ENCODE measurements around the gene CGREF1.

DNA sequence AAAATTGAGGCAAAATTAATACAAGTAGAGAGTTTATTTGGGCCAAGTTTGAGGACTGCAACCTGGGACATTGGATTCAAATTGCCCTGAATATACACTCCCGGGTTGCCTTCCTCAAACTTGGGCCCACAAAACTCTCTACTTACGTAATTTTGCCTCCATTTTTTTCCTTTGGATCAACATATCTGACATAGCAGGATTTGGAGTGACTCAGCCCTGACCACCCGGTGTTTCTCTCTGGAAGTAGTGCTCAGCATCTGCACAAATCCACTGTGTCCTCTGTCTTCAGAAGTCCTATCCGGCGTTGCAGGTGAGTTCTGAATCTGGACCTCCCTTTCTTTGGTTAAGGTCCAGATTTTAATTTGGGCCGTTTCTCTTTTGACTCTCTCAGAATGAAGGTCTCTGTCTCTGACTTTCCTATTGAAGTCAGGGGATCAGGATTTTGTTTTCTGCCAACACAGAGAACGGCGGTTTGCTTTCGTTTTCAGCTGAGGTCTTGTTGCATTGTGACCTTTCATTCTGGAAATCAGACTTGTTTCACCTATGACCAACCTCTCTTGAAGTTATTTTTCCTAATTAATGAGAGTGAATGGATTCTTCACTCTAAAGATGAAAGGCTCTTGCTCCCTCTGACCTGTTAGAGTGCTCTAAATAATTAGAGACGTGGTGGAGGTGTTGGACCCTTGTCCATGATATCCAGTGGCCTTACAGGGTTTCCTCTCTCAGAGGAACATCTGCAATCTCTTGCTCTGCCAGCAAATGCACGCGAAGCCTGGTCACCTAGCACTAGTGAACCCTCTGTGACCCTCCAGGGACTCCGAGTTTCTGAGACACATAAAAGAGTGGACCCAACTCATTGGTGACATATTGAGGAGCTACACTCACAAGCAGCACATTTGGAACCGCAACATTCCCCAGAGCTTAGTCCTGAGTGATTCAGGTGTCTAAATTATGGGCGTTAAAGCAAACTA lies 43.5 kb upstream of the CGREF1 start:
- TF ChIP-seq, protein P1, sequence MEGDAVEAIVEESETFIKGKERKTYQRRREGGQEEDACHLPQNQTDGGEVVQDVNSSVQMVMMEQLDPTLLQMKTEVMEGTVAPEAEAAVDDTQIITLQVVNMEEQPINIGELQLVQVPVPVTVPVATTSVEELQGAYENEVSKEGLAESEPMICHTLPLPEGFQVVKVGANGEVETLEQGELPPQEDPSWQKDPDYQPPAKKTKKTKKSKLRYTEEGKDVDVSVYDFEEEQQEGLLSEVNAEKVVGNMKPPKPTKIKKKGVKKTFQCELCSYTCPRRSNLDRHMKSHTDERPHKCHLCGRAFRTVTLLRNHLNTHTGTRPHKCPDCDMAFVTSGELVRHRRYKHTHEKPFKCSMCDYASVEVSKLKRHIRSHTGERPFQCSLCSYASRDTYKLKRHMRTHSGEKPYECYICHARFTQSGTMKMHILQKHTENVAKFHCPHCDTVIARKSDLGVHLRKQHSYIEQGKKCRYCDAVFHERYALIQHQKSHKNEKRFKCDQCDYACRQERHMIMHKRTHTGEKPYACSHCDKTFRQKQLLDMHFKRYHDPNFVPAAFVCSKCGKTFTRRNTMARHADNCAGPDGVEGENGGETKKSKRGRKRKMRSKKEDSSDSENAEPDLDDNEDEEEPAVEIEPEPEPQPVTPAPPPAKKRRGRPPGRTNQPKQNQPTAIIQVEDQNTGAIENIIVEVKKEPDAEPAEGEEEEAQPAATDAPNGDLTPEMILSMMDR (IDR thresholded peaks at IDR 0.05): no peak
- TF ChIP-seq POLR2A (IDR thresholded peaks at IDR 0.05): no peak
